ENCODE measurements around the gene CCHCR1.

Gene CCHCR1

DNA sequence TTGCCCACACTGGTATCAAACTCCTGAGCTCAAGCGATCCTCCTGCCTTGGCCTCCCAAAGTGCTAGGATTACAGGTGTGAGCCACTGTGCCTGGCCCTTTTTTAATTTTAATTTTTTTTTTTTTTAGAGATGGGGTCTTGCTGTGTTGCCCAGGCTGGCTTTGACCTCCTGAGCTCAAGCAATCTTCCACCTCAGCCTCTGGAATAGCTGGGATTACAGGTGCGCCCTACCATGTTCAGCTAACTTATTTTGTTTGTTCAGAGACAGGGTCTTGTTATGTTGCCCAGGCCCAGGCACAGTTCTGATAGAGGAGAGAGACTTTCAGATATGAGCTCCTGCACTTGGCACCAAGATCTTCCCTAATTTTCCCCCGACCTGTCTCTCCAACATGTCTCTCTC, 26.9 kb downstream of the CCHCR1 start:
- no peak for DNase-seq (ENCODE audit: low read depth in 2 of 2)

DNA sequence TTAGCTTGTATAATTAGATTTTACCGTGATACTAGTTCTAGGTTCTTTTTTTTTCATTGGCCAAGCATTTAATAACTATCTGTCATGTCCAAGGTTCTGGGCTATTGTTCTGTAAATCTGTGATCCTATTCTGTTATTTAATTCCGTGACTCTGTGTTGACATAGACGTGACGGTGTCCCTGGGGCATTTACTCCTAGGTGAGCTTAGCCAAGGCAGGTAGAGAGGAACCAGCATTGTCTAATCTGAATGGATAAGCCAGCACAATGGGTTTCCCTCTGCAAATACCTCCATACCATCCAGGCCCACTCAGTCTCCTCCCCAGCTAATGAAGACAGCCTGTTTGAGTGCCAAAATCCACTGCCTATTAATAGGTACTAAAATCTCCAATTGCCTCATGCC, 28.5 kb downstream of the CCHCR1 start:
- DNase-seq (ENCODE audit: low read depth in 2 of 2) = no peak

DNA sequence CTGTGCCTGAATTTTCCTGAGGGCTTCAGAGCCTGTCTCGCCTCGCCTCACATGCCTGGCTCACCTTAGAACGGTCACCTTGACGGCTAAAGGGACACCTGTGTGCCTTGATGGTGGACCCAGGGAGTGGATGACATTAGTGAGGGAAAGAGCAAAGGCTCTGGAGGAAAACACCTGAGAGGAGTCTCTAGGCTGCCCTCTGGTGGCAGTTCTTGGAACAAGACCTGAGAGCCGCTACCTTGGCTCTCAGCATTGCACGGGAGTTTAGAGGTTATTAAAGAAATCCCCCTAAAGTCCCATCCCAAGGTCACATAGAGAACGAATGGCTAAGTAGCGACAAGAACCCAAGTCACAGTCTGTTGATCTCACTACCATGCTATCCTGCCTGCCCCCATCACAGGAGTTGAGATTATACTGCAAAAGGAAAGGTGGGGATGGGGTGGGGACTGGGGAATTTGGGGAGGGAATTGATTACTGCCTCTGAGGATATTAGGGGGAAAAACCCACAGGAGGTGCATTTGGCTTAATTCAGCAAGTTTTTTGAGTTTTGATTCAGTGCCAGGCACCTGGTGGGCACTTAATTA, 29.4 kb downstream of the CCHCR1 start:
- peak; percentile 65 to 71 for DNase-seq (ENCODE audit: low read depth in 2 of 2)

DNA sequence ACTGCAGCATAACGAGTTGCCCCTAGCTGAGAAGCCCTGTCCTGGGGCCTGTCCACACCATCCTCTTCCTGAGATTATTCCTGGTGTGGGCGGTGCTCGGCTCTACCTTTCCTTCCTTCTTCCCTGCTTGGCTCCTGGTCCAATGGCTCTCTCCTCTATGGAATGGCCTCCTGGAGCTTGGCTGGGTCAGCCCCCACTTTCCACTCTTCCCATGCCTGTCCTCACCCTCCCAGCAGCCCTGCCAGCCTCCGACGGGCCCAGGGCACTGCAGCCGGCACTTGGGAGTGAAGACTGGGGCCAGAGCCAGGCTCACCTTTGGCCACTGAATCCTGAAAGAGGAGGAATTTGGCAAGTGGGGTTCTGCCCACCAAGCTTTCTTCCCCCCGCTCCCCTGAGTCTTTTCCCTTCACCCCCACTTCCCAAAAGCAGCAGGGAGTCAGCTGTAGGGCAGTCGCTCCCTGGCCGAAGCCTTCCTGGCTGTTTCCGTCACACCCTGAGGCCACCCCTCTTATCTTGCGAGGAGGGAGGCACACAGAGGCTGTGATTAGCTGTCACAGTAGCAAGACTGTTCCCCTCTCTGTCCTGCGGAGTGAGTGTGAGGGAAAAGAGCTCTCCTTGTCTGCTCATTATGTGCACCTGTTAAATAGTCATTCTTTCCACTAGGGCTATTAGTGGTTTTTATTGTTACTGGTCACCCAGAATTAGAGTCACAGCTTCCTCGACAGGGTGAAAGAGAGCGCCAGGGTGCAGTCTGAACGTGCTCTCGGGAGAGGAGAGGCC, 31.0 kb downstream of the CCHCR1 start:
- no peak for DNase-seq (ENCODE audit: low read depth in 2 of 2)

DNA sequence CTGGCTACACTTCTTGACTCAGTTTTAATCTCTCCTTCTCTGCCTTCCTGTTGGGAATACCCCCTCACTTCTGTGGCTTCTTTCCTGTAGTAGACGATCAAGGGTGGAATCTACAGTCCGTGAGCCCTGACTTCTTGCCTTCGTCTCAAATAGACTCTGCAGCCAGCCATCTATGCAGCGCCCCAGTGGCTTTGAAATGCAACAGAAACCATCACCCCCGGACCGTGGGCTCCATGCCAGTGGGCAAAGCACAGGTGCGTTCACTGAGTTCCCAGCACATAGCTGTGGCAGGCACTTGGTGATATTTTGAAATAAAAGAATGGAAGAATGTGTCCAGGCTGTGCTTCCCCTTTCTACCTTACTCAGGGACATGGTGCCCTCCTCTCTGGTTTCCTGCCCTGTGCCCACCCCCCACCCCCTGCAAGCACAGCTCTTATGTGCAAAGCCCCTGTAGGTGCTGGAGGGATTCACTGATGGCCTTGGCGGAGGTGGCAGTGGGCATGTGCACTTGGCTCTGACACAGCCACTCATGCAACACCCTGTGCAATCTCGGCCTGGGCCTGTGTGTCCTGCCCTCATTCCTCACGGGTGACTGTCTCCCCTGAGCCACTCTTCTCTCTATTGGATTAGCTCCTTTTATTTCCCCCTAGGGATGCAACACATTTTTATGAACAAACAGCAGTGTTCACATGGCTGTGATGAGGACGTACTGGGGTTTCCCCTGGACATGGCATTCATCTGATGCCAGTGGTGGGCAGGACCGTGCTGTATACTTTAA, 31.8 kb downstream of the CCHCR1 start:
- no peak for DNase-seq (ENCODE audit: low read depth in 2 of 2)

DNA sequence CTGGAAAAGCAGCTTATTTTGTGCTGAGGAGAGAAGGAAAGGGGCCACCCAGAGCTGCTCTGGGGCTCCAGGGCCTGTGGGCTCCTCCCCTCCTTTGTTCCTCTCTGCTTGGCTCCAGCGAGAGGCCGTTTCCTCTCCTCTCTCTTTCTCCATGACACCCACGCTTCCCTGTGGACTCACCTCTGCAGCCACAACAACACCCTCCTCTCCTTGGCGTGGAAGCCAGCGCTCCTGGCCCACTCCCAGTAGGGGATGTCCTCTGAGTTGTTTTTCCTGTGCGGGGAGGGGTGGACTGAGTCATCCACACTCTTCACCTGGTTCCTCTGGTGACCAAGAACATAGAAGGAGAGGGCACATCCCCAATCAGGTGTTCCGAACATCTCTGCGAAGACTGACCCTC, 32.4 kb downstream of the CCHCR1 start:
- no peak for DNase-seq (ENCODE audit: low read depth in 2 of 2)

DNA sequence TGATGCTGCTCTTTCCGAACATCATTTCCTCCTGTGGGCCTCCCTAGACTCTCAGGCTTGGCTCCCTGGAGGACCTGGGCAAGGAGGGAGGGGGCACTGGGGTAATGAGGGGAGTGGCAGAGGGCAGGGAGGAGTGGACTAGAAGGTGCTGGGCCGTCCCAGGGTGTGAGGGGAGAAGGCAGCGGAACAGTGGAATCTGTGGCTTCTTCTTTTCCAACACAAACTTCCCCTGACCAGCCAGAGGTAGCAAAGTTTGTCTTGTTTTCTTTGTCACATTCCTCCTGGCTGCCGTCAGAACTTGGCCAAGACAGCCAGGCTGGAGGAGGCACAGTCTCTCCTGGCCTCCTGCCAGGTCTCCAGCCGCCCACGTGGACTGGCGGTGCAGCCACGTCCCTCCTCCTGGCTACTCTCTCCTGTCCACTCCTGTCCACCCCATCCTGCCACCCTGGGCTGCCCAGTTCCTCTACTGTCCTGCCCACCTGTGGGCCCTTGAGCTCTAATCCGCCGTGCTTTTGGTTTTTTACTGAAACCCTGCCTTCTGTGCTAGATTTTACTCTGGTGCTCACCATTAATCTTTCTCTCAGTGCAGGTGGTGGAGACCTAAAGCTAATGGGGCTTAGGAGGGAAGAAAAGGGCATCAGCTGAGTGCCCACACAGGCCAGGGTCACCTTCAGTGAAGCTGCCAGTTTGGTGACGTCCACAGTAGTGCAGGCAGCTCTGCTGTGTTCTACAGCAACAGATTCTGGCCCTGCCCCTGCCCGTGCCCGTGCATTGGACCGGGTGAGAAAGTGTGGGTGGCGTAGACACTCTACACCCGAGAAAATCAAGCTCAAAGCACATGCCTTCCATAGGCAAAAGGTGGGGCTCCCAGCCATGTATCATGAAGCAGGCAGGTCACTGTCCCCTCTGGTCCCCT, 34.6 kb downstream of the CCHCR1 start:
- no peak for DNase-seq (ENCODE audit: low read depth in 2 of 2)

DNA sequence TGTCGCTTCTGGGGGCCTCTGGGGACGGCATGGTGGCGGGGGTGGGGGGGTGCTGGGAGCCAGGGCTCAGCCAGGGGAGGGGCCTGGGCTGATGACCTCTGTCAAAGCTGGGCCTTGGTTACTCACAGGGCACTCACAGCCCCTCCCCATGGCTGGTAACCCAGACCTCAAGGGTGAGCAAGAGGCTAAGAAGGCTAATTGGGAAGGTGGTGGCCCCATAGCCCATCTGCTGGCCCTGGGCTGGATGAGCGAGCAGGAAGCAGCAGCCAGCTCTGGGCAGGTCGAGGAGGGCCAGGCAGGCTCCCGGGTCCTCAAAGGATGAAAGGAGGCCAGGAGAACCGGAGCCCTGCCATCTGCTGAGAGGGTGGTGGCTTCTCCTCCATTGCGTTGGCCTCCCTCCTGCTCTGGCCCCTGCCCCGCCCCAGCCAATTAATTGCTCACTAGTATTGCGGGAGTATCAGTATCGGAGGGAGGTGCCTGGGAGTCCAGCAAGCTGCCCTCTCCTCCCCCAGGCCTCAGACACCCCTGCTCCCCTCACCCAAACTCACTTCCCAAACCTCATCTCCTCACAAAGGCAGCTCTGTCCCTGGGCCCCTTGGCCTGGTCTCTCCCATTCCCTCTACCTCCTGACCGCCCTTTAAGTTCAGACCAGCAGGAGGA, 36.3 kb downstream of the CCHCR1 start:
- no peak for DNase-seq (ENCODE audit: low read depth in 2 of 2)

DNA sequence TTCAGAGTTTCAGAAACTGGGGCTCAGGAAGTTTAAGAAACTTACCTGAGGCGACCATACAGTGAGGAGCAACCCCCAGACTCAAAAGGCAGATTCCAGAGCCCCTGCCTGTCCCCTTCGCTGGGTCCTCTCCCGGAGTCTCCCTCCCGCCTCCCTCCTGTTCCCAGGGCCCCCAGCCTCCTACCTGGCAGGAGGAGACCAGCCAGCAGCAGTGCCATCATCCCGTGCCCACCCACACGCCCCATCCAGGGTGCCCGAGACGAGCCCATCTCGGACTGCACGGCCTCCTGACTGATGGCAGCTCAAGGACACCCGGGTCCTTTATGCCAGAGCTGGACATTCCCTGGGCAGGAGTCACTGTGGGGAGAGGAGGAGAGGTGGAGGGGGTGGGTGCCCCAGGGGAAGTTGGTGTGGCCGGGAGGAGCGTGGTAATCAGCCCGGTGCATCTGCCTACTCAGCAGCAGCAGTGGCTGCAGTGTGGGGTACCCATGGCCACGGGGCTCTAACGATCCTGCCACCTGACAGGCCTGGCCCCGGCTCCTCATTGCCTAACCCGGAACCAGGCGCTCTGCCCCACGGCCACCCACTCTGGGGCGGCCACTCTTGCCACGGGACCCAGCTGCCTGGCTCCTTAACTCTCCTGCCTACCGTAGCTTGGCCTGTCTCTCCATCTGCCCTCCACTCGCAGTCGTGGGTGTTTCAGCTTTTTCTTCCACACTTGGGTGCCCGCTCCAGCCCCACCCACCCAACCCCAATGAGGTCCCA, 37.3 kb downstream of the CCHCR1 start, which contains the start of gene CDSN:
Gene CDSN (minus strand): TSS at position 296 of the 765 bp plus-strand sequence. CDS start 27 bp downstream, at position 269.
- no peak for DNase-seq (ENCODE audit: low read depth in 2 of 2)

DNA sequence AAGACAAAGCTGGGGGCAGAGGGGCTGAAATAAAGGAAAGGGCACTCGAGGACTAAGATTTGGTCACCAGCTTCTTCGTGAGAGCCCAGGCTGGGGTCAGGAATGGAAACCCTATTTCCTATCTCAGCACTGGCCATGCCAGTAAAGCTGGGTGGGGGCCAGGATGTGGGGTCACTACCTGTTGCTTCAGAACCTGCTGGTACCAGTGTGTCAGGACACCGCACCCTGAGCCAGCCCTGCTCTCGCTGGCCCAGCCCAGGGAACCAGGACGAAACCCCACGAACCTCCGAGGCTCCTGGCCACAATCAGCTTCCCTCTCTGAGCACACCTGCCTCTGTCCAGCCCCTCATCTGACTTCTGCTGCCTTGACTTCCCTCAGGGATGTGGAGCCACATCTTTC, 39.4 kb downstream of the CCHCR1 start:
- DNase-seq (ENCODE audit: low read depth in 2 of 2) = no peak

DNA sequence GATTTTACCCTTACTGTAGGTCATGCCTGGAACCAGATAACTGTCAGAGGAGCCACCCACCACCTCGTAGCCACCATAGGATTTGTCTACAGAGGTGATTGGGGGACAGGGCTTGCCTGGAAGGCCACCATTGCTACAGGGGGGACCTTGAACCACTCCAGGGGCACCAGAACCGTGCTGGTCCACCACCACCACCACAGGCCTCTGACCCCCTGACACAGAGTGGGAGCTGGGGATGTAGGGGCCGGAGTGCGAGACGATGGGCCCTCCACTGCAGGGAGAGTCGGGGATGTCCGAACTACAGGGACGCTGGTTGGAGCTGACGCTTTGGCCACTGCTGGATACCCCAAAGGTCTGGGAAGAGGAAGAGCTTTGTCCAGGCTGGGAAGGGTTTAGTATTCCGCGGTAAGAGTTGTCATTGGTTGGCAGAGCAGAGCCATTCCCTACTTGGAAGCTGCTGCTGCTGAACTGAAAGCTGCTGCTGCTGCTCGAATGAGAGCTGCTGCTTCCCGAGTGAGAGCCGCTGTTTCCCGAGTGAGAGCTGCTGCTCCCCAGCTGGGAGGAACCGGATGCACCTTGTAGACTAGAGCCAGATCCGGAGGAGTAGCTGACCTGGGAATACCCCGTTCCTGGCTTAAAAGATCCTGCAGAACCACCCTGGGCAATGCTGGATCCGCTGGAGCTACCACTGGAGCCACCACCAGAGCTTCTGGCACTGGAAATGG, 40.8 kb downstream of the CCHCR1 start:
- DNase-seq (ENCODE audit: low read depth in 2 of 2) = no peak

DNA sequence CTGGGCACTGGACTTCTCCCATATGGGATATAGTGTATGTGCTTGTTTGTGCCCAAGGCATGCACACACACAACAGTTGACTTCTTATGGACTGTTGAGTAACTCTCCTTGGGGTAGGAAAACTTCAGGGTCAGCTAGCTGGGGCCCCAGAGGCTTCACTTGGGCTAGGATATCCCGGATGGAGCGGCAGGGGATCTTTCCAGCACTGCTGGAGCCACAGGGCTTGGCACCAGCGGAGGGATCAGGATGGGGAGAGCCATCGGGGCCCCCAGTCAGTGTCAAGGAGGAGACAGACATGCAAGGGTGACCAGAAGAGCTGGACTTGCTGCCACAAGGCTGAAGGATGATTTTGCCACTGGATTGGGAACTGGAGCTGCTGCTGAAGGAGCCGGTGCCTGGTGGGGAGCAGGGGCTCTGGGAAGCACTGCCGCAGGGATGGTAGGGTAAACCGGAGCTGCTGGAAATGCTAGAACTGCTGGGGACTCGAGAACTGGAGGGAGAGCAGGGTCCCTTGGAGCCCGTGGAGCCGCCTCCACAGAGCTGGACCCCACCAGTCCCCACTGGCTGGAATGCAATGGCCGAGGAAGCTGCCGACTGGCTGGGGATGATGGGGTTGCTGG, 41.6 kb downstream of the CCHCR1 start:
- no peak for DNase-seq (ENCODE audit: low read depth in 2 of 2)

DNA sequence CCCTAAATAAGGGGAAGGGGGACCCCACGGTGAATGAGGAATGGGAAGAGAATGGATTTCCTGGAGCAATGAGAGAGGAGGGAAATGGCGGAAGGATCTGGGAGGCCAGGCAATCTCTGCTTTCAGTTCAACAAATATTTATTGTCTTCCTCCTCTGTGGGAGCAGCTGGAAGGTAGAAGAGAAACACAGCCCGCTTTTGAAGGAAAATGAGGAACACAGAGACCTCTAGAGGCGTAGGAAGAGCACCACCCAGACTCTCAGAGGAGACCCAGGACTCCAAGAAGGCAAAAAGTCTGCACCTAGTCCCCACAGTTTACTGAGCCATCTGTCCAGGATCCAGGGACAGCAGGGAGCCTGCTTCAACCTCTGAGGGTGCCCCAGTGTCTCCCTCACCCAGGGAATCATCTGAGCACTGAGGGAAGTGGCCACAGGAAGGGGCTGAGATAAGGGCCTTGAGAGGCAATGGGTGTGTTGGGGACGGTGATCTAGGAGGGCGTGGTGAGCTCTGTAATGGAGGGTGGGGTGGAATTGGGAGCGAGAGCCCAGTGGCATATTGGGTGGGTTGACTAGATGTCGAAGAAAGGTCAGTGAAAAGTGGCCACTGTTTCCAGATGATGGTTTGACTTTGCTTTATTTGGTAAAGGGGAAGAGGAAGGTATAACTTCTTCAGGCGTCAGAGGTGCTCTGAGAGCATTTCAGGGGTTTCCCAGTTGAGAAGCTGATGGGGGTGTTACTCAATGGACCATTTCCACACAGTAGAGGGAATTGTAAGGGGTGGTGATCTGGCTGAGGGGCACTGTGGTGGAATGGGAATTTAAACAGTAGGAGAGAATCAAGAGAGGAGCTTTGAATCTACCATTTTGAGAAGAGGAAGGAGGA, 42.4 kb downstream of the CCHCR1 start:
- DNase-seq (ENCODE audit: low read depth in 2 of 2) = no peak

DNA sequence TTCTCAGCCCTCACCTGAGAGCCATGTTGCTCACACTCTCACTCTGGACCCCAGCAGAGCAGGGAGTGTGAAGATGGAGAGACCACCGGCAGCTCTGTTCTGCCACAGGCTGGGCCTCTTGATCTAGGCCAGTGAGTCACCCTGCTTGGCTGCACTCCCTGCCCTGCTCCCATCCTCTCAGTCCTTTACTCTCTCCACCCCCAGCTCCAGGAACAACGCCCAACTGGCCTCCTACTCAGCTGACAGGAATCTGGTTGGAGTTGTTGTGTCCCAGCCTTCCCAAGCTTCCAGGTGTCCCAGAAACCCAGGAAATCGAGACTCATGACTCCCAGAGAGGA, 43.1 kb downstream of the CCHCR1 start, which contains the start of gene PSORS1C1:
Gene PSORS1C1 (plus strand): TSS at position 260 of the 338 bp plus-strand sequence. CDS start 14,833 bp downstream, outside the sequence.
- DNase-seq (ENCODE audit: low read depth in 2 of 2) = no peak

DNA sequence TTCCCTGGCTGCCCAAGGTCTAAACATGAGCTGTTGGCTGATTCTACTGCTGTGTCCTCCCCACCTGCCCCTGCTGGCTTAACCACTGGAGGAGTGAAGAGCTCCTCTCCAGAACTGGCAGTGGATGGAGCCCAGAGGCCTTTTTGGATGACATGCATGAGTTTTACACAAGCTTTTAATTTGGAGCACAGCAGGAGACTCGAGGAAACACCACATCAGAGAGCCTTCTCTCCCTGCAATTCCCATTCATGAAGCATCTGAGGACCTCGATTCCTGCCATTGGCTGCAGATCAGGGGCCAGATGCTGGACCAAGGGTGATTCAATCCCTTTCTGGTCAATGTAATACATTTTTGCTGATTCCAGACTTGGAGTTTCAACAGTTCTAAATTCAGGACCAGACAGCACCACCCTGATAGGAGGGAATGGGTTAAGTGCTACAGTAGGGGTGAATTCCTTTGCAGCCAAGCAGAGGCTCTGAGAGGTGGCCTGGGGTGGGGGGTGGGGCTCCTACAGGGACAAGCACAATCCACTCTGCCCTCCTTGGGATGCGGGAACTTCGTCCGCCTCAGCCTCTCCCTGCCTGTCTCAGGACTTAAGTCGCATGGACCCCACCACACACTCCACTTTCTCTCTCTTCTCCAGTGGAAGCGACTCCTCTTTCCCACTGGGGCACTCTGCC, 43.6 kb downstream of the CCHCR1 start:
- no peak for DNase-seq (ENCODE audit: low read depth in 2 of 2)

DNA sequence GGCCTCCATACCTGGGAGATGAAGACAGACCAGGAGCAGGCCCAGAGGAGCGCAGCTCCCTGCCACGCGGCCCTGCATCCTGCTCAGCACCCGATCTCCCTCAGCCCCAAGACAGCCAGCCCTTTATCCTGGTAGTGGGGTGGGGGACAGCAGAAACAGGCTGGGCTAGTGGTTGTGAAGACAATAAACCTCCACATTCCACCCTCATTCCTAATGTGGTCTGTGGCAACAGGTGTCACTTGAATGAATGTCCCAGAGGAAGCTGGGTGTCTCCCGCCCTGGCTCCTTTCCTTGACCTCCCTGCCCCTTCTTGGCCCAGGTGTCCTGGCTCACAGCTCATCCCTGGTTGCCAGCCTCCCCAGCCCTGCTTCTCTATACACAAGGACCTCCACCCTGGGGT, 45.1 kb downstream of the CCHCR1 start, which contains the start of gene C6orf15:
Gene C6orf15 (minus strand): TSS at position 98 of the 400 bp plus-strand sequence. CDS start 20 bp downstream, at position 78.
- DNase-seq (ENCODE audit: low read depth in 2 of 2) = no peak

DNA sequence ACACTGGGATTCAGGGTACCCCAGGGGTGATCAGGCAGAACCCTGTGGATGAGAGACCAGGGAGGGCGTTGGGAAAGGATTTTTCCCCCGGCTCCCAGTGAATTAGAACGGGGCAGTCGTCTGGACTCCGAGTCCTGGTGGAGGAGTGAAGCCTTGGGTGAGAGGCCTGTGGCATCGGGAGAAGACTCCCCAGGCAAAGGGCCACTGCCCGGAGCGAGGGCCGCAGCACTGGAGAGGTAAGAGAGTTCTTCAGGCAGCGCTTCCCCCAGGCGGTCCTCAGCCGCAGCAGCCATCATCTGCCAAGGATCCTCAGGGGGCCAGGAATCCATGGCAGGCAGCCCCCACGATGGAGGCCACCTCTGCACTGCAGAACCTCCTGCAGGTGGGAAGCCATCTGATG, 45.9 kb downstream of the CCHCR1 start:
- DNase-seq (ENCODE audit: low read depth in 2 of 2) = no peak
